Stimulated activated CD8-positive, alpha-beta memory T cell treated with anti-CD3 and anti-CD28 coated beads, Interleukin-15, amount 100 ng/mL, for 48 hours (primary cell): ENCODE data around the gene ZBTB48.
"Not testable (repeated sequence)": the region's sequence is repeated elsewhere in the genome, so short reads cannot be mapped to it uniquely, and the experiment has no call there.

Source experiments
- DNase-seq, 2 donors: peaks; one replicate each; pipeline ENCODE4 v3.0.0-alpha.2; 2020; ENCODE audit warnings: low read depth in 2 of 2

ZBTB48 gene

GRCh38 chr1:6632588-6633514 is 53.1 kb downstream of the ZBTB48 start:
- no peak for DNase-seq

GRCh38 chr1:6634371-6635052 is 54.7 kb downstream of the ZBTB48 start:
- no peak for DNase-seq

DNA sequence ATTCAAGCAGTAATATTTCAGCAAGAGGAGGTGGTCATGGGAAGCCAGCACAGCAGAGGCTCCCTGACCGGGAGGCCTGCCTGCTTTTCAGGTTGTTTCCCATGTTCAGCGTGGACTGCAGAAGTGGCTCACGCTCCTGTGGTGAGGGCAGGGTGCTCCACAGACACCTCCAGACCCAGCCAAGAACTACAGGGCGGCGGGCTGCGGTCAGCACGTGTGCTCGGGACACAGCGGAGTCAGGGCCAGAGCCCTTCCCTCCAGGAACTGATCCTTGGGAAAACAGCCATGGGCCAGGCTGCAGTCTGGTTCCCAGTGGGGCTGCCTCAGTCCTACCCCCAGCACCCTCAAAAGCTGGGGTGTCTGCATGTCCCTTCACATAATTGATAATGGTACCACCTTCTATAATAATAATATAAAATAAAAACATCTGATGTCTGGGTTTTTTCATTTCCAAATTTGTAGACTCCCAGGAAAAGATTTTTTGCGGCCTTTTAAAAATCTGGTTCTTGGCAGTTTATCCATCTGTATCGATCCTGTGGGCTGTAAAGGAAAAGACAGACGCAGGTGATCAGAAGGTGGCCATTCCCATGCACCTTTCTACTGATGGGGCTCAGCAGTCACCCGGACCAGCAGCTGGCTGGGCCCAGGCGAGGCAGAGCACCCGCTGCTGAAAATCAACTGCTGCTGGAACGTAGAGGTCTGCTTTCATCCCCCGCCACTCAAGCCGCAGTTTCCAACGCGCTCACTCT is 55.5 kb downstream of the ZBTB48 start:
- DNase-seq, result no peak

DNA sequence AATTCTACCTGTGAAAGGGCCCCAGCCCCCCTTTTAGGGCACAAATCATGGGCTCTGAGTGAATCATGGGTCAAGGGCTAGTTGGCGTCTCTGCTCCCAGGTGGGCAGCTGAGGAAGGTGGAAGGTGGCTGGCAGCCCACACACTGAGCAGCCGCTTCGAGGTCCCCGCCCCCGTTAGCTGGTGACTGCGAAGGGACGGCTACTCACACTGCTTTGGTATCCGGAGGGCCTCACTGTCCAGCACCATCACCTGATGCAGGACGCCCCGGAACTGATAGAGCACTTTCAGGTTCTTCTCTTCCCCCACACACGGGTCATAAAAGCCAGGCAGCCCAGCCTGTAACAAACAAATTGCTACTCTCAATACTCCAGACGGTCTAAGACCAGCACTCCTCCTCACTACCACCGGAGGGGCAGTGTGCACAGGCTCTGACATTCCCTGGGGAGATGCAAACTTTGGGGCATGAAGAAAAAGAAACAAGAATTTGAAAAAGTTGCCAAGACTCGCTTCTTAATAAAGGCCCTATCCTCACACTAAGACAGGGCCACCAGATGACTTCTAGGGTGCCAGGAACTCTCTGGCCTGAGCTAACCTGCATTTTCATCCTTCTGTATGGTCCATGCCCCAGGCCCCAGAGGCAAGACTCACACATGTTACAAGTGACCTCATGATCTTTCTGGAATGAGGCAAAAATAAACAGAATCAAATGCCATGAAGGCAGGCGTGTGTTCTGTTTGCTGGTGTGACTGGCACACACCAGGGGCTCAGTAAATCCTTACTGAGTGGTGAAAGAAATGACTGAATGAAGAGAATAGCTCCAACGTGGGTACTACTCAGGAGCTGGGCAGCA is 56.3 kb downstream of the ZBTB48 start:
- DNase-seq, result no peak

GRCh38 chr1:6636778-6637177 is 57.0 kb downstream of the ZBTB48 start:
- DNase-seq, result not testable (repeated sequence)

DNA sequence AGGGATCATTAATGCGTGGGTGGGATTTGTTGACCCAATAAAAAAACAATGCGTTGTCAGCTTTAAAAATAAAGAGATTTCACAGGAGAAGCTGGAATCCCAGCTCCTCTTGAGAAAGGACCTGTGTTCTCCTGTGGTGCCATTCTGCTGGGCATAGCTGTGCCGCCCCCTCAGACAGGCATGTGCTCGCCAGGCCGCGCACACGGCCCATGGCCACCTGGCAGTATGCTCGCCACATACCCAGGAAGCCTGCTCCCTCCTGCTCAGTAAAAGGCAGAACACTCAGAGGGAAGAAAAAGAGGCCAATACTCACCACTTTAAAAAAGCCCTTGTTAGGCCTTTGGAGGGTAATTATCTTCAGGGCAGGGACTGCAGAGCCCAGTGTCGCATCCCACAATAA is 58.0 kb downstream of the ZBTB48 start:
- no peak for DNase-seq

DNA sequence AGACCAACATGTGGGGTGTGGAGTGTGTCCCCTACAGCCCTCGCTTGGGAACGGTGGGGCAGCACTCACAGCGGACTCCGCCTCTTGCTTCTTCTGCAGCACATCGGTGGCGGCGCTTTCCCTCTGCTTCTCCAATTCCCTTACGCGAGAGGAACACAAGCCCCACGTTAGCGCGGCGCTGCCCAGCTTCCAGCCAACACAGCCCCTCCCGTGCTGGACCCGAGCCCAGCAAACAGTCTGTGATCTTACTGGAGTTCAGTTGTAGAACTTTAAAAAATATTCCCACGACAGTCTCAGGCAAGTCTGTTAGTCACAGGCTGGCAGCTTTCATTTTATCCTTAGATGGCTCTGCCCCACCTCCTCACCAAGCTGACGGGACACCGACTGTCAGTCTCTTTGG is 58.4 kb downstream of the ZBTB48 start:
- no peak for DNase-seq
